Neural progenitor cell (in vitro differentiated cells): ENCODE data around the gene KCND1. TPM values are rescaled to one million over a fixed set of nuclear protein-coding genes. Genes with fewer than 3 reads are reported as not detected.

Experiments used
- DNase-seq: peaks from one replicate; pipeline ENCODE4 v3.0.0-alpha.2; 2016; ENCODE audit warnings: low spot score
- H2AFZ ChIP-seq: fragments of 200-600 bp; sonication (generic); replicated peaks from 2 replicates; pipeline ENCODE4 v1.6.1; 2016; ENCODE audit warnings: antibody characterized with exemption
- H3F3A ChIP-seq: fragments of 200-600 bp; sonication (generic); 2 replicates; pipeline ENCODE4 v1.6.1; 2016; ENCODE audit warnings: antibody characterized with exemption, low read depth
- H3K27ac ChIP-seq: fragments of 200-600 bp; sonication (generic); 2 replicates; pipeline ENCODE4 v1.5.1; 2016; ENCODE audit warnings: mild to moderate bottlenecking
- H3K27me3 ChIP-seq: fragments of 200-600 bp; sonication (generic); 2 replicates; pipeline ENCODE4 v1.6.1; 2016; ENCODE audit warnings: mild to moderate bottlenecking, moderate library complexity
- H3K36me3 ChIP-seq: fragments of 200-600 bp; sonication (generic); 2 replicates; pipeline ENCODE4 v1.5.1; 2016
- H3K4me1 ChIP-seq: fragments of 200-600 bp; sonication (generic); 2 replicates; pipeline ENCODE4 v1.6.1; 2016; ENCODE audit warnings: mixed run types
- H3K4me2 ChIP-seq: fragments of 200-600 bp; sonication (generic); 2 replicates; pipeline ENCODE4 v1.6.1; 2016
- H3K4me3 ChIP-seq: fragments of 200-600 bp; sonication (generic); 2 replicates; pipeline ENCODE4 v1.5.1; 2016
- H3K79me2 ChIP-seq: fragments of 200-600 bp; sonication (generic); 2 replicates; pipeline ENCODE4 v1.6.1; 2016; ENCODE audit warnings: low read depth
- H3K9ac ChIP-seq: fragments of 200-600 bp; sonication (generic); 2 replicates; pipeline ENCODE4 v1.6.1; 2016
- H3K9me3 ChIP-seq: fragments of 200-600 bp; sonication (generic); 2 replicates; pipeline ENCODE4 v1.5.1; 2016; ENCODE audit warnings: low read depth
- H4K20me1 ChIP-seq: fragments of 200-600 bp; sonication (generic); 2 replicates; pipeline ENCODE4 v1.6.1; 2016; ENCODE audit warnings: low read depth
- H3K27ac Mint-ChIP-seq: 3 replicates; pipeline ENCODE4 v1.8.0; 2021; ENCODE audit warnings: mixed read lengths
- H3K27me3 Mint-ChIP-seq: 2 replicates; pipeline ENCODE4 v1.8.0; 2022; ENCODE audit warnings: low read depth, mild to moderate bottlenecking, inconsistent platforms, moderate library complexity, mixed read lengths; ENCODE audit not compliant: insufficient read depth
- H3K36me3 Mint-ChIP-seq: 3 replicates; pipeline ENCODE4 v1.8.0; 2021; ENCODE audit warnings: mixed read lengths
- H3K4me1 Mint-ChIP-seq: 3 replicates; pipeline ENCODE4 v1.8.0; 2021; ENCODE audit warnings: mixed read lengths
- H3K4me3 Mint-ChIP-seq: 3 replicates; pipeline ENCODE4 v1.8.0; 2021; ENCODE audit warnings: mild to moderate bottlenecking, moderate library complexity, mixed read lengths
- H3K9me3 Mint-ChIP-seq: 3 replicates; pipeline ENCODE4 v1.8.0; 2020; ENCODE audit warnings: mixed read lengths
- CTCF ChIP-seq: fragments of 200-600 bp; sonication (generic); IDR thresholded peaks from 2 replicates; pipeline ENCODE4 v1.5.1; 2017; ENCODE audit warnings: antibody characterized with exemption, mild to moderate bottlenecking
- EZH2 ChIP-seq: fragments of 200-600 bp; sonication (generic); IDR thresholded peaks from 2 replicates; pipeline ENCODE4 v1.6.1; 2017; ENCODE audit warnings: antibody characterized with exemption, mild to moderate bottlenecking, moderate library complexity
- EZH2phosphoT487 ChIP-seq: fragments of 200-600 bp; sonication (generic); IDR thresholded peaks from 2 replicates; pipeline ENCODE4 v1.6.1; 2017; ENCODE audit warnings: antibody characterized with exemption
- total RNA-seq: library from RNA; depleted of rRNA; stranded (reverse); fragments of >200 nt; gene quantifications from 2 replicates; pipeline ENCODE4 v1.2.3, GENCODE V29; 2015; ENCODE audit warnings: low replicate concordance

KCND1 gene
- total RNA-seq, 1 donor from 2014 or later = 0.39 TPM

GRCh38 chrX:48940404-48940955 lies 31.2 kb downstream of the KCND1 start:
- Histone ChIP-seq H2AFZ (no peak overlapping the region), H4K20me1 (peaks cover 22% of the 10 kb centered on the region), H3K9ac (no peak overlapping the region), H3K4me2 (no peak overlapping the region), H3K9me3 (no peaks in the 10 kb centered on the region), H3K36me3 (no peaks in the 10 kb centered on the region), H3K79me2 (peaks cover 85% of the 10 kb centered on the region), H3K4me3 (no peak overlapping the region), H3F3A (peaks cover 3% of the 10 kb centered on the region), H3K27me3 (no peaks in the 10 kb centered on the region), H3K4me1 (no peaks in the 10 kb centered on the region), H3K27ac (no peak overlapping the region)
- H3K4me3 Mint-ChIP-seq = no peak overlapping the region
- H3K27me3 Mint-ChIP-seq = peaks cover 6% of the 10 kb centered on the region
- peaks cover 2% of the 10 kb centered on the region for H3K36me3 Mint-ChIP-seq
- peaks cover 8% of the 10 kb centered on the region for H3K9me3 Mint-ChIP-seq
- H3K4me1 Mint-ChIP-seq = no peaks in the 10 kb centered on the region
- H3K27ac Mint-ChIP-seq = no peak overlapping the region
- no peak for DNase-seq
- TF ChIP-seq EZH2 (no peak), EZH2phosphoT487 (no peak), CTCF (no peak)

DNA sequence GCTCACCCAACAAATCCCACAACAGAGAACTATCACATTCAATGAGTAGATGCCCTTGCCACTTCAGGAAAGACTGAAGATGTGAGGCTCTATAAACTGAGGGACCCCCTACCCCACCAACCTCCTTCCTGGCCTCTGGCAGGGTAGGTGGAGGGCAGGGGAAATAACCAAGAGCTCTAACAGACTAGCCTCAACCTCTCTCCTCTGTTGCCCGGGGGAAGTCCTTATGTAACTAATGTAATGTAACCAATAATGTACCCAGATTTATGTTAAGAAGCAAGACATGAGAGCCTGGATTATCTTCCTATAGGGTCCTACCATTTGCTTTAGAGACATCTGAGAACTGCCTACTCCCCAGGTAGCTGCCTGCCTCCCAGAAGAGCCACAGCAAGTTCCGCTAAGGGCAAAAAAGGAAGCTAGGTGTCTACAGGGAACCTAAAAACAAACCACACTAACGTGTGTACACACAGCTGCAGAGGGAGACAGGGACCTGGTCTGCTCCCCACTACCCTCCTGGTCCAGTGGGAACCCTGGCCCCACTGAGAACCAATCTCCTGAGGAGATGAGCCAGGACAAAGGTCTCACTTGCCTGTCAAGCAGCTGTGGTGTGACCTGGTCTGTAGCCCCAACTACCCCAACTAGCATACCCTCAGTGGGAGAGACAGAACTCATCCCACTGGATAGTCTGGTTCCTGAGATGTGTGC lies 32.0 kb downstream of the KCND1 start:
- TF ChIP-seq EZH2phosphoT487 (no peak), EZH2 (no peak)

GRCh38 chrX:48938721-48939425 lies 32.8 kb downstream of the KCND1 start:
- no peaks in the 10 kb centered on the region for H3K4me1 Mint-ChIP-seq
- peaks cover 15% of the 10 kb centered on the region for H4K20me1 ChIP-seq
- peaks cover 69% of the 10 kb centered on the region for H3K79me2 ChIP-seq
- no peaks in the 10 kb centered on the region for H3K9me3 ChIP-seq
- H3K9me3 Mint-ChIP-seq = peaks cover 8% of the 10 kb centered on the region
- H3K9ac ChIP-seq = no peak overlapping the region
- no peak overlapping the region for H3K4me2 ChIP-seq
- H3K4me3 ChIP-seq = no peak overlapping the region
- H3K27me3 ChIP-seq = no peaks in the 10 kb centered on the region
- H3K27me3 Mint-ChIP-seq = peaks cover 6% of the 10 kb centered on the region
- no peak for DNase-seq
- H3K36me3 ChIP-seq = no peaks in the 10 kb centered on the region
- H3K4me1 ChIP-seq = no peaks in the 10 kb centered on the region
- no peak overlapping the region for H3K4me3 Mint-ChIP-seq
- no peak for TF ChIP-seq EZH2phosphoT487
- TF ChIP-seq EZH2 = no peak
- no peak for TF ChIP-seq CTCF
- H3K27ac ChIP-seq = no peak overlapping the region
- H2AFZ ChIP-seq = no peak overlapping the region
- H3F3A ChIP-seq = peaks cover 3% of the 10 kb centered on the region
- no peak overlapping the region for H3K27ac Mint-ChIP-seq
- H3K36me3 Mint-ChIP-seq = peaks cover 5% of the 10 kb centered on the region

More for the DNA sequence above, 32.0 kb downstream of the KCND1 start:
- no peak overlapping the region for H3K27ac ChIP-seq
- H3K79me2 ChIP-seq = peaks cover 77% of the 10 kb centered on the region
- H3K36me3 ChIP-seq = no peaks in the 10 kb centered on the region
- H3K4me1 ChIP-seq = no peaks in the 10 kb centered on the region
- peaks cover 4% of the 10 kb centered on the region for H3K36me3 Mint-ChIP-seq
- DNase-seq = no peak
- no peaks in the 10 kb centered on the region for H3K9me3 ChIP-seq
- no peak overlapping the region for H3K4me2 ChIP-seq
- no peak overlapping the region for H3K27ac Mint-ChIP-seq
- no peaks in the 10 kb centered on the region for H3K4me1 Mint-ChIP-seq
- H3K27me3 ChIP-seq = no peaks in the 10 kb centered on the region
- no peak overlapping the region for H3K4me3 ChIP-seq
- H3K27me3 Mint-ChIP-seq = peaks cover 6% of the 10 kb centered on the region
- peaks cover 8% of the 10 kb centered on the region for H3K9me3 Mint-ChIP-seq
- no peak overlapping the region for H3K4me3 Mint-ChIP-seq
- no peak overlapping the region for H2AFZ ChIP-seq
- peaks cover 3% of the 10 kb centered on the region for H3F3A ChIP-seq
- peaks cover 20% of the 10 kb centered on the region for H4K20me1 ChIP-seq
- no peak overlapping the region for H3K9ac ChIP-seq
